Loucy (cell line): ENCODE data around the gene S1PR1.

ENCODE experiments used
- EZH2phosphoT487 ChIP-seq: fragments of 200-600 bp; IDR thresholded peaks from 2 replicates; pipeline ENCODE4 v1.6.1; 2018; ENCODE audit warnings: antibody characterized with exemption, mild to moderate bottlenecking, moderate library complexity, borderline replicate concordance
- TF ChIP-seq, protein P1 (sequence below): fragments of 200-600 bp; sonication (generic); conservative IDR thresholded peaks from 2 replicates; pipeline ENCODE4 v1.5.1; 2014; ENCODE audit warnings: mild to moderate bottlenecking, antibody characterized with exemption, low read length

DNA sequence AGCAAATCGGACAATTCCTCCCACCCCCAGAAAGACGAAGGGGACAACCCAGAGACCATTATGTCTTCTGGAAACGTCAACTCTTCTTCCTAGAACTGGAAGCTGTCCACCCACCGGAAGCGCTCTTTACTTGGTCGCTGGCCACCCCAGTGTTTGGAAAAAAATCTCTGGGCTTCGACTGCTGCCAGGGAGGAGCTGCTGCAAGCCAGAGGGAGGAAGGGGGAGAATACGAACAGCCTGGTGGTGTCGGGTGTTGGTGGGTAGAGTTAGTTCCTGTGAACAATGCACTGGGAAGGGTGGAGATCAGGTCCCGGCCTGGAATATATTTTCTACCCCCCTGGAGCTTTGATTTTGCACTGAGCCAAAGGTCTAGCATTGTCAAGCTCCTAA, 3.2 kb downstream of the S1PR1 start:
- TF ChIP-seq, protein P1, sequence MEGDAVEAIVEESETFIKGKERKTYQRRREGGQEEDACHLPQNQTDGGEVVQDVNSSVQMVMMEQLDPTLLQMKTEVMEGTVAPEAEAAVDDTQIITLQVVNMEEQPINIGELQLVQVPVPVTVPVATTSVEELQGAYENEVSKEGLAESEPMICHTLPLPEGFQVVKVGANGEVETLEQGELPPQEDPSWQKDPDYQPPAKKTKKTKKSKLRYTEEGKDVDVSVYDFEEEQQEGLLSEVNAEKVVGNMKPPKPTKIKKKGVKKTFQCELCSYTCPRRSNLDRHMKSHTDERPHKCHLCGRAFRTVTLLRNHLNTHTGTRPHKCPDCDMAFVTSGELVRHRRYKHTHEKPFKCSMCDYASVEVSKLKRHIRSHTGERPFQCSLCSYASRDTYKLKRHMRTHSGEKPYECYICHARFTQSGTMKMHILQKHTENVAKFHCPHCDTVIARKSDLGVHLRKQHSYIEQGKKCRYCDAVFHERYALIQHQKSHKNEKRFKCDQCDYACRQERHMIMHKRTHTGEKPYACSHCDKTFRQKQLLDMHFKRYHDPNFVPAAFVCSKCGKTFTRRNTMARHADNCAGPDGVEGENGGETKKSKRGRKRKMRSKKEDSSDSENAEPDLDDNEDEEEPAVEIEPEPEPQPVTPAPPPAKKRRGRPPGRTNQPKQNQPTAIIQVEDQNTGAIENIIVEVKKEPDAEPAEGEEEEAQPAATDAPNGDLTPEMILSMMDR, result no peak
- no peak for TF ChIP-seq EZH2phosphoT487
